Uterus (tissue), 4 donors: Measurements from ENCODE around the gene CAMSAP2. TPM values are rescaled to one million over a fixed set of nuclear protein-coding genes. Genes with fewer than 3 reads are reported as not detected.

Source experiments
- DNase-seq, 2 donors: peaks; one replicate each; pipeline ENCODE4 v3.0.0-alpha.2; 2019 to 2020
- H3K27ac ChIP-seq, 2 donors: fragments of 200-600 bp; sonication (generic); 1 replicate in 1 of 2; 2 replicates in 1 of 2; pipeline ENCODE4 v1.5.1; 2016 to 2018
- H3K27me3 ChIP-seq, 2 donors: fragments of 200-600 bp; sonication (generic); one replicate each; pipeline ENCODE4 v1.5.1; 2018 to 2019; ENCODE audit warnings: control low read depth in 1 of 2
- H3K36me3 ChIP-seq, 2 donors: fragments of 200-600 bp; sonication (generic); one replicate each; pipeline ENCODE4 v1.5.1; 2019; ENCODE audit warnings: control low read depth in 1 of 2
- H3K4me1 ChIP-seq, 2 donors: fragments of 200-600 bp; sonication (generic); one replicate each; pipeline ENCODE4 v1.5.1; 2018 to 2019; ENCODE audit warnings: control low read depth in 1 of 2
- H3K4me3 ChIP-seq, 2 donors: fragments of 200-600 bp; sonication (generic); 1 replicate in 1 of 2; 2 replicates in 1 of 2; pipeline ENCODE4 v1.5.1; 2018 to 2019; ENCODE audit warnings: mild to moderate bottlenecking in 1 of 2
- H3K9me3 ChIP-seq, 2 donors: fragments of 200-600 bp; sonication (generic); one replicate each; pipeline ENCODE4 v1.5.1; 2019; ENCODE audit warnings: control low read depth in 1 of 2
- POLR2A ChIP-seq, 2 donors: fragments of 450-650 bp; IDR thresholded peaks; one replicate each; pipeline ENCODE4 v1.6.1; 2016; ENCODE audit warnings: antibody characterized with exemption in 2 of 2, mild to moderate bottlenecking in 1 of 2, moderate library complexity in 1 of 2
- intact Hi-C: fragments of 100-400 bp; cut with DNase I; formaldehyde crosslinking; loops from one replicate; pipeline ENCODE4 v1.15.1; 2023; ENCODE audit warnings: low total_unique reads
- total RNA-seq, 4 donors: library from RNA; depleted of rRNA in 3 of 4; stranded (reverse); fragments of >200 nt in 3 of 4; gene quantifications; one replicate each; pipeline versions ENCODE4 v1.1.0 to v1.2.4, GENCODE V29; 2014 to 2023
- TF ChIP-seq, protein P1 (sequence below), 4 experiments: fragments of 200-600 bp in 2 of 4; fragments of 450-650 bp in 2 of 4; sonication (generic) in 2 of 4; IDR thresholded peaks; one replicate each; pipeline ENCODE4 v1.5.1; 2016 to 2019; ENCODE audit warnings: antibody characterized with exemption in 4 of 4, mild to moderate bottlenecking in 2 of 4, moderate library complexity in 1 of 4
- donor health status: DM: yes; HTN: yes; CAD: no.

The CAMSAP2 gene
- total RNA-seq, 4 donors from 2014 or later = 31.0 to 64.8 (median 47.7) TPM

DNA sequence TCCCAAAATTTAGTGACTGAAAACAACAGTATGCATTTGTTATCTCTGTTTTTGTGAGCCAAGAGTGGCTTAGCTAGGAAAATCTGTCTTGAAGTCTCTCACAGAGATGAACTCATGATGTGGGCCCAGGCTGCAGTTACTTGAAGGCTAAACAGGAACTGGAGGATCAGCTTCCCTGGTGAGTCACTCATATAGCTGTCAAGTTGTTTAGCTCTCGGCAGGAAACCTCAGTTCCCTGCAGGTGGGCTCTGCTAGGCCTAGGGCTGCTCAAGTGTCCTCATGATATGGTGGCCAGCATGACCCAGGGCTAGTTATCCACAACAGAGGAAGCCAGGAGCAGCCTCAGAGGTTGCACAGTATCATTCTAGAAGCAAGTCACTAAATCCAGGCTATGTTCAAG, 38.8 kb upstream of the CAMSAP2 start:
- no peaks in the 10 kb centered on the region for H3K36me3 ChIP-seq
- intact Hi-C loops = no loop called here
- H3K9me3 ChIP-seq = no peaks in the 10 kb centered on the region
- TF ChIP-seq, protein P1, sequence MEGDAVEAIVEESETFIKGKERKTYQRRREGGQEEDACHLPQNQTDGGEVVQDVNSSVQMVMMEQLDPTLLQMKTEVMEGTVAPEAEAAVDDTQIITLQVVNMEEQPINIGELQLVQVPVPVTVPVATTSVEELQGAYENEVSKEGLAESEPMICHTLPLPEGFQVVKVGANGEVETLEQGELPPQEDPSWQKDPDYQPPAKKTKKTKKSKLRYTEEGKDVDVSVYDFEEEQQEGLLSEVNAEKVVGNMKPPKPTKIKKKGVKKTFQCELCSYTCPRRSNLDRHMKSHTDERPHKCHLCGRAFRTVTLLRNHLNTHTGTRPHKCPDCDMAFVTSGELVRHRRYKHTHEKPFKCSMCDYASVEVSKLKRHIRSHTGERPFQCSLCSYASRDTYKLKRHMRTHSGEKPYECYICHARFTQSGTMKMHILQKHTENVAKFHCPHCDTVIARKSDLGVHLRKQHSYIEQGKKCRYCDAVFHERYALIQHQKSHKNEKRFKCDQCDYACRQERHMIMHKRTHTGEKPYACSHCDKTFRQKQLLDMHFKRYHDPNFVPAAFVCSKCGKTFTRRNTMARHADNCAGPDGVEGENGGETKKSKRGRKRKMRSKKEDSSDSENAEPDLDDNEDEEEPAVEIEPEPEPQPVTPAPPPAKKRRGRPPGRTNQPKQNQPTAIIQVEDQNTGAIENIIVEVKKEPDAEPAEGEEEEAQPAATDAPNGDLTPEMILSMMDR (IDR thresholded peaks at IDR 0.05) = no peak
- TF ChIP-seq POLR2A (IDR thresholded peaks at IDR 0.05) = no peak
- no peaks in the 10 kb centered on the region for H3K4me1 ChIP-seq
- no peak overlapping the region for H3K27ac ChIP-seq
- no peak overlapping the region for H3K4me3 ChIP-seq
- H3K27me3 ChIP-seq = no peaks in the 10 kb centered on the region
- no peak for DNase-seq

DNA sequence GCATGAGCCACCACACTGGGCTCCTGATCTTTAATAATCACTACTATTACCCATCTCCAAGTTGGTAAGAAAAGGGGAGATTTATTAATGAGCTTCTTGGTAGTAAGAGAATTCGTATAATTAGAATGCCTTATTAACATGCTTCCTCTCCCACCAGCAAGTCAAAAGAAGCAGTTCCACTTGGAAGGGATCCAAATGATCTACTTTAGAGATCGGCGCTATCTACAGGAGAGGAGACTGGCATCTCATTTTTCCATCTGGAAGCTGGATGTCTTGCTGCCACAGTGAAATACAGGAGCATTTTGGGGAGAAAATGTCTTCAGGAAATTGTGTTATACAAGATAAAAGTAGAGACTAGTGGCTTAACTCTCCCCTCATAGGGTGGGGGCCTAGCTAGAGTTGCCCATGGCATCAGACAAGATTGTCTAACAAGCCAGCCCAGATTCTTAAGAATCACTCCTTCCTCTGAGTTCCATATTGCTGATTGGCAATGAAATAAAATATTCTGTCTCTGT, 33.6 kb upstream of the CAMSAP2 start:
- TF ChIP-seq, protein P1 (IDR thresholded peaks at IDR 0.05) = no peak
- TF ChIP-seq POLR2A (IDR thresholded peaks at IDR 0.05) = no peak
- Histone ChIP-seq H3K9me3 (no peaks in the 10 kb centered on the region), H3K27ac (no peak overlapping the region), H3K36me3 (no peaks in the 10 kb centered on the region), H3K27me3 (no peaks in the 10 kb centered on the region), H3K4me1 (no peaks in the 10 kb centered on the region), H3K4me3 (no peak overlapping the region)
- DNase-seq = no peak
- intact Hi-C loops = no loop called here

DNA sequence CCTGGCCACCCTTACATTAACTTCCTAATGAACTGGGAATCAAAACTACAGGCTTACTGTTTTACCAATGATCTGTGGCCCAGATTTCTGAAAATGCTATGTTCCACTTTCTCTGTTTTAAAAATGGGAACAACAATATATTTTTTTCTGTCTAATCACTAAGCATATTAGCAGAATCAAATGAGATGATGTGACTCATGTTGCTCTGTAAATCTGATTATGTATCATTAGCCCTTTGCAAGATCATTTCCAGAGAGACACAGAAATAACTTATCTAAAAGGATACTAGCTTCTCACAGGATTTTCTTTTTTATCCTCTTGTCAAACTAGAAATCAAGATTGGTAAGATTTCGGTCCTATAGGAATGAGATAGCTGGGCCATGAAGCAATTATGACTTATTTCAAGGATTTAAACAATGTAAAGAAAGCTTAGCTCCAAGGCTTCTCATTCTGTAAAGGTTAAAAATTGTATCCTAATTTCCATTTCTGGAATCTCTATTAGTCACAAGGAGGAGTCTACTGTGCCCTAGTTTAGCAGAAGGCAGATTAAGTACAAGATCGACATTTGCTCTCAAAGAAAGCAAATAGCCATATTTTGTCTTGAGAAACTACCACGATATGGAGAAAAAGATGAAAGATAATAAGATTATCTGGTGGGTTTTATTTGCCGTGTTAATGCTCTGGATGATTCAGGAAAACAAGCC, 32.4 kb upstream of the CAMSAP2 start:
- Histone ChIP-seq H3K4me3 (no peak overlapping the region), H3K9me3 (no peaks in the 10 kb centered on the region), H3K27me3 (no peaks in the 10 kb centered on the region), H3K4me1 (no peaks in the 10 kb centered on the region), H3K27ac (no peak overlapping the region), H3K36me3 (no peaks in the 10 kb centered on the region)
- intact Hi-C loops = no loop called here
- no peak for DNase-seq
- TF ChIP-seq, protein P1 (IDR thresholded peaks at IDR 0.05) = no peak
- no peak for TF ChIP-seq POLR2A (IDR thresholded peaks at IDR 0.05)

DNA sequence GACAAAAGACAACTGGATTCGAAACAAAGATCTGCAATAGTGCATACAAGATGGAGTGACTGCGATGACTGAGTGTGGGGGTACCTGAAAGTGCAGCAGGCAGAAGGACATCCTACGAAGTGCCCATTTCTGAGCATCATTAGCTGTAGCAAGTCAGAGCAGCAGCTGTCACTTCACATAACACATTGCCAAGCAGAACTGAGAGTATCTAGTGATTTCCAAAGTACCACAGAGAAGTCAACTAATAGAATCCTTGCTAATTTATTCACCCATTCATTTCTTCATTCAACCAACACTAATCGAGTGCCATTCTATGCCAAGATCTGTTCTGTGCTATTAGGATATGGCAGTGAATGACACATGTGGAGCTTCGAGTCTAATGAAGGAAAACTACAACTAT, 31.6 kb upstream of the CAMSAP2 start:
- intact Hi-C loops = no loop called here
- no peak for TF ChIP-seq POLR2A (IDR thresholded peaks at IDR 0.05)
- TF ChIP-seq, protein P1 (IDR thresholded peaks at IDR 0.05) = no peak

DNA sequence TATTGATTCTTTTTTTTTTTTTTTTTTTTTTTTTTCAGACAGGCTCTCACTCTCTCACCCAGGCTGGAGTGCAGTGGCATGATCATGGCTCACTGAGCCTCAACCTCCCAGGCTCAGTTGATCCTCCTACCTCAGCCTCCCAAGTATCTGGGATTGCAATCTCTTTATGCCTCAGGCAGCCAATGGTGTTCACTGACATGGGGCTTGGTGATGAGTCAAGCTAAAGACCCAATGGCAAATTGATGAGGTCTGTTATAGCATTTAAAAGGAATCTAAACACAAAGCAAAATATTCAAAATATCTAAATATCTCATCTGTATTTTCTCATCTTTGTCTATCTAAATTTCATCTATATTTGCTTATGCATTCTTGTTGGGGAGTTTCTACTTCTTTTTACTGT, 30.5 kb upstream of the CAMSAP2 start:
- no peaks in the 10 kb centered on the region for H3K27me3 ChIP-seq
- H3K4me1 ChIP-seq = no peaks in the 10 kb centered on the region
- no peak overlapping the region for H3K4me3 ChIP-seq
- H3K27ac ChIP-seq = no peak overlapping the region
- TF ChIP-seq, protein P1 (IDR thresholded peaks at IDR 0.05) = no peak
- no peak for TF ChIP-seq POLR2A (IDR thresholded peaks at IDR 0.05)
- no peaks in the 10 kb centered on the region for H3K36me3 ChIP-seq
- H3K9me3 ChIP-seq = no peaks in the 10 kb centered on the region
- intact Hi-C loops = no loop called here
- DNase-seq = no peak

More for the DNA sequence above, 31.6 kb upstream of the CAMSAP2 start:
- no peak overlapping the region for H3K4me3 ChIP-seq
- no peaks in the 10 kb centered on the region for H3K9me3 ChIP-seq
- H3K36me3 ChIP-seq = no peaks in the 10 kb centered on the region
- H3K4me1 ChIP-seq = no peaks in the 10 kb centered on the region
- no peak for DNase-seq
- no peaks in the 10 kb centered on the region for H3K27me3 ChIP-seq
- H3K27ac ChIP-seq = no peak overlapping the region
